ENCODE measurements around the gene ZFHX3. TPM values are rescaled to one million over a fixed set of nuclear protein-coding genes. Genes with fewer than 3 reads are reported as not detected.

ZFHX3 gene
- total RNA-seq, 2 donors from 2014 or later = 0.50 to 0.78 TPM

DNA sequence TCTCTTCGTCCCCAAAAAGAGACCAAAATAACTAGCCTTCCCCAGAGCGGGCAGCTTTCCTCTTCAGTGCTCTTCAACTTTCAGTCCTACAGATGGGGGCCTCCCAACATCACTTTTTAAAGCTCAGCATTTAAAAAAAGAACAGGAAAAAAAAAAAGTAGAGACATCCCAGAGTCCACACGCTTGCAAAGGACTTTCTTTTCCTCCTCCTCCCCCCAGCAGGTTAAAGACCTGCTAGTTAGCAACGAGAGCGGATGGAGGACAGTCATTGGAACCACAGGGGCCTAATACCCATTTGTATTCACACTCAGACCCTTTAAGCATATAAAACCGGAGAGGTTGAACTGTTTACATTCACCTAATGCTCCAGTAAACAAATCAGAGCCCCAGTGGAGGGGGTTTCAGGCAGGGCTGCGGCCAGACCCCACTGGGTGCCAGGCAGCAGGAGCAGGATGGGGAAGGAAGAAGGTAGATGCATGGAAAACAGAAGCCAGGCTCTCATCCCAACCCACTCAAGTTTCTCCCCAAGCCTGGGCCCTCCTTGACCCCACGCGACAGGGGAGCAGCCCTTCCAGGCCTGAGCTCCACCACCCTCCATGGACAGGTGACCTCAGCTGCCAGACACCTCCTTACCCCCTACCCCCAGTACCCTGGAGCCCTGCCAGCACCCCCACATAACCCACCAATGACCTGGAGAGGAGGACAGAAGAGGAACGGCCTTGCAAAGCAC is 15.2 kb downstream of the ZFHX3 start:
- DNase-seq (ENCODE audit: low spot score) = no peak
- peaks cover 19 to 20% of the 10 kb centered on the region in 2 donors for H3K27me3 Mint-ChIP-seq

GRCh38 chr16:73031984-73032383 is 15.9 kb downstream of the ZFHX3 start:
- H3K27me3 Mint-ChIP-seq = peaks cover 19 to 20% of the 10 kb centered on the region in 2 donors
- H3K9me3 Mint-ChIP-seq = no peaks in the 10 kb centered on the region
- H3K36me3 Mint-ChIP-seq = no peaks in the 10 kb centered on the region
- ATAC-seq (no peak), DNase-seq (ENCODE audit: low spot score) (no peak)
- no peak overlapping the region for H3K27ac Mint-ChIP-seq
- no peak overlapping the region for H3K4me3 Mint-ChIP-seq
- peaks cover 17 to 23% of the 10 kb centered on the region in 2 donors for H3K4me1 Mint-ChIP-seq (ENCODE audit: low read depth in 2 of 2)

More for the DNA sequence above, 15.2 kb downstream of the ZFHX3 start:
- no peak for ATAC-seq
- H3K4me3 Mint-ChIP-seq = no peak overlapping the region
- no peaks in the 10 kb centered on the region for H3K36me3 Mint-ChIP-seq
- no peaks in the 10 kb centered on the region for H3K9me3 Mint-ChIP-seq
- peaks cover 22 to 30% of the 10 kb centered on the region in 2 donors for H3K4me1 Mint-ChIP-seq (ENCODE audit: low read depth in 2 of 2)
- no peak overlapping the region for H3K27ac Mint-ChIP-seq

- Mint-ChIP-seq H3K4me3 (no peak overlapping the region), H3K36me3 (no peaks in the 10 kb centered on the region), H3K27me3 (peaks cover 19 to 20% of the 10 kb centered on the region in 2 donors), H3K4me1 (ENCODE audit: low read depth in 2 of 2) (peaks cover 17 to 19% of the 10 kb centered on the region in 2 donors), H3K9me3 (no peaks in the 10 kb centered on the region), H3K27ac (no peak overlapping the region)
- DNase-seq (ENCODE audit: low spot score) (no peak), ATAC-seq (no peak)
Observed at GRCh38 chr16:73031155-73031866, 16.6 kb downstream of the ZFHX3 start.

GRCh38 chr16:73028721-73029361 is 19.1 kb downstream of the ZFHX3 start:
- DNase-seq (ENCODE audit: low spot score) = no peak
- ATAC-seq = no peak
- no peaks in the 10 kb centered on the region for H3K36me3 Mint-ChIP-seq
- no peak overlapping the region for H3K4me3 Mint-ChIP-seq
- no peaks in the 10 kb centered on the region for H3K9me3 Mint-ChIP-seq
- H3K4me1 Mint-ChIP-seq (ENCODE audit: low read depth in 2 of 2) = peaks cover under 1 to 4% of the 10 kb centered on the region in 2 donors
- H3K27me3 Mint-ChIP-seq = peaks cover 11 to 15% of the 10 kb centered on the region in 2 donors
- H3K27ac Mint-ChIP-seq = no peak overlapping the region

GRCh38 chr16:73028263-73028662 is 19.7 kb downstream of the ZFHX3 start:
- H3K27ac Mint-ChIP-seq = no peak overlapping the region
- no peak for DNase-seq (ENCODE audit: low spot score)
- H3K27me3 Mint-ChIP-seq = peaks cover 11 to 15% of the 10 kb centered on the region in 2 donors
- peaks cover 0 to 4% of the 10 kb centered on the region in 2 donors for H3K4me1 Mint-ChIP-seq (ENCODE audit: low read depth in 2 of 2)
- H3K4me3 Mint-ChIP-seq = no peak overlapping the region
- H3K36me3 Mint-ChIP-seq = no peaks in the 10 kb centered on the region
- no peak for ATAC-seq
- H3K9me3 Mint-ChIP-seq = no peaks in the 10 kb centered on the region

DNA sequence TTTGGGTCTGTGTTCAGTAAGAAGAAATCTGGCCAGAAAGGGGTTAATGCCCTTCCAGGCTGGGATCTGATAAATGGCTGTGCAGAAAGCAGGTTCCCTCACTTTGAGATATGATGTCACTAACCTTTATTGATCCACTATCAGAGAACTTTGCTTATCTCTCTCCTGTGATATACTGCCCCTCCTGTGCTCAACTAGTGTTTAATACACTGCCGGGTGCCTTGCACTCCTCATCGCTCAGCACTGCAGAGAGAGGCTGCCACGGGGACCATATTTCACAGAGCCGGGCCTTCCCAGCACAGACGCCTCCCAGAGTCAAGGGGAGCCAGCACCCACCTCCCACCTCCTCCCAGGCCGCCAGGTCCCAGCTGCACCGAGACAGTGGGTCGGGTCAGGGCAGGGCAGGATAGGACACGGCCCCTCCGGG is 20.2 kb downstream of the ZFHX3 start:
- DNase-seq (ENCODE audit: low spot score) = no peak
- Mint-ChIP-seq H3K4me3 (no peak overlapping the region), H3K36me3 (no peaks in the 10 kb centered on the region), H3K9me3 (no peaks in the 10 kb centered on the region), H3K27ac (no peak overlapping the region), H3K27me3 (peaks cover 11 to 15% of the 10 kb centered on the region in 2 donors), H3K4me1 (ENCODE audit: low read depth in 2 of 2) (peaks cover 0 to 4% of the 10 kb centered on the region in 2 donors)
- no peak for ATAC-seq

DNA sequence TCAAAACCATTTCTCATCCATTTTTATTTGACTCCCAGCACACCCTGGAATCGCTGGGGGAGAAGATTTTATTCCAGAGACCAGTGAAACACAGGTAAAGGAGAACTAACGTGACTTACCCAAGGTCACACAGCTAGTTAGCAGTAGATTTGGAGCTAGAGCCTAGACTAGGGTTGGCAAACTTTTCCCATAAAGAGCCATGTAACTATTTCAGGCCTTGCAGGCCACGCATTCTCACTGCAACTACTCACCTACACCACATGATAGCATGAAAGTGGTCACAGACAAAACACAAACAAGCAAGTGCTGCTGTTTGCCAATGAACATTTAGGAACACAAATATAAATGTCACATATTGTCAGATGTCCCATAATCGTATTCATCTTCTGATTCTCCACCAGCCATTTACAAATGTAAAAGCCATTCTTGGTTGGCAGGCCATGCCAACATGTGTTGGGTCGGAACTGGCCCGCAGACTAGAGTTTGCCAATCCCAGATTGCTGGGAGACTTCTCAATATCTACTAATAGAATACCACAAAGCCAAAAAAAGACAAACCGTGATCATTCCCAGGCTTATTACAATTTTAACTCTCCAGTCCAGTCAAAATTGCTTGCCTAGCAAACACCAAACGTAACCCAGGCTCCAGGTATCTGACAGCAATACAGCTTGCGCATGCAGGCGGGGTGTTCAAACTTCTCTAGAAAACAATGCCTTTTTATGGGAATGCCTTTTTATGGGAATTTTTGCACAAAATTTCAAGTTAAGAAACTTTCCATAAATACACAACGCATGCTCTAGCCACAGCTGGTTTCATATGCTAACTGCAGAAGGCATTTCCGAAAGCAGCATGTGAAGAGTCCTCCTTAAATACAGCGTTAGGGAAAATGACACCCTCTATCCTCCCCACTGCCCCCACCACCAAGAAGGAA is 20.9 kb downstream of the ZFHX3 start:
- DNase-seq (ENCODE audit: low spot score) = no peak
- Mint-ChIP-seq H3K27ac (no peak overlapping the region), H3K27me3 (peaks cover 10 to 11% of the 10 kb centered on the region in 2 donors), H3K4me3 (no peak overlapping the region), H3K9me3 (no peaks in the 10 kb centered on the region), H3K4me1 (ENCODE audit: low read depth in 2 of 2) (peaks cover 0 to 4% of the 10 kb centered on the region in 2 donors), H3K36me3 (no peaks in the 10 kb centered on the region)
- no peak for ATAC-seq

GRCh38 chr16:73025856-73026210 is 22.1 kb downstream of the ZFHX3 start:
- DNase-seq (ENCODE audit: low spot score) (no peak), ATAC-seq (no peak)
- H3K27me3 Mint-ChIP-seq = peaks cover under 1 to 7% of the 10 kb centered on the region in 2 donors
- H3K9me3 Mint-ChIP-seq = no peaks in the 10 kb centered on the region
- H3K4me1 Mint-ChIP-seq (ENCODE audit: low read depth in 2 of 2) = peaks cover 0 to 4% of the 10 kb centered on the region in 2 donors
- H3K27ac Mint-ChIP-seq = no peak overlapping the region
- H3K36me3 Mint-ChIP-seq = no peaks in the 10 kb centered on the region
- no peak overlapping the region for H3K4me3 Mint-ChIP-seq

GRCh38 chr16:73025151-73025855 is 22.6 kb downstream of the ZFHX3 start:
- H3K27me3 Mint-ChIP-seq = peaks cover 0 to 6% of the 10 kb centered on the region in 2 donors
- no peak overlapping the region for H3K4me3 Mint-ChIP-seq
- H3K27ac Mint-ChIP-seq = no peak overlapping the region
- no peaks in the 10 kb centered on the region for H3K9me3 Mint-ChIP-seq
- no peaks in the 10 kb centered on the region for H3K36me3 Mint-ChIP-seq
- no peak for DNase-seq (ENCODE audit: low spot score)
- peaks cover 0 to 4% of the 10 kb centered on the region in 2 donors for H3K4me1 Mint-ChIP-seq (ENCODE audit: low read depth in 2 of 2)
- no peak for ATAC-seq

- Mint-ChIP-seq H3K9me3 (no peaks in the 10 kb centered on the region), H3K4me1 (ENCODE audit: low read depth in 2 of 2) (peaks cover 3 to 7% of the 10 kb centered on the region in 2 donors), H3K27ac (no peak overlapping the region), H3K4me3 (no peak overlapping the region), H3K27me3 (no peaks in the 10 kb centered on the region), H3K36me3 (no peaks in the 10 kb centered on the region)
- DNase-seq (ENCODE audit: low spot score) (no peak), ATAC-seq (no peak)
Observed at GRCh38 chr16:73024571-73025105, 23.3 kb downstream of the ZFHX3 start.

GRCh38 chr16:73023752-73024570 is 24.0 kb downstream of the ZFHX3 start:
- no peak overlapping the region for H3K4me3 Mint-ChIP-seq
- no peaks in the 10 kb centered on the region for H3K9me3 Mint-ChIP-seq
- DNase-seq (ENCODE audit: low spot score) (no peak), ATAC-seq (no peak)
- H3K36me3 Mint-ChIP-seq = no peaks in the 10 kb centered on the region
- no peak overlapping the region for H3K27ac Mint-ChIP-seq
- H3K27me3 Mint-ChIP-seq = no peaks in the 10 kb centered on the region
- H3K4me1 Mint-ChIP-seq (ENCODE audit: low read depth in 2 of 2) = peaks cover 4 to 8% of the 10 kb centered on the region in 2 donors

DNA sequence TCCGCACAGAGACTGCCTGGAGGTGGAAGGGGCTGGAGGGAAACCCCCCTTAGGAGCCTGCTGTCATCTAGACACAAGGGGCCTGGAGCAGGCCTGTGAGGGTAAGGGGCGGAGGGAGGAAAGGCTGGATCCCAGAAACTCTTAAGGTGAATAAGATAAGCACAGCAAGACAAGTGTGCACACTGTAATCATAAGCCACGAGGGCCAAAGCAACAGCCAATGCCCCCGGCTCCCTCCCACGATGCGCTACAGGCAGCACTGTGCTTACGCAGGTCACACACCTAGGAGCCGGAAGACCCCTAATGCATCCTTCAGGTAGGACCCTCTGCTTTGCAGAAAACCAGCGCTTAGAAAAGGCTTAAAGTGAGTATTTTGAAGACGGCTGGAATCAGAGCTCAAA is 24.6 kb downstream of the ZFHX3 start:
- no peak for ATAC-seq
- H3K4me1 Mint-ChIP-seq (ENCODE audit: low read depth in 2 of 2) = peaks cover 4 to 7% of the 10 kb centered on the region in 2 donors

More for the DNA sequence above, 24.6 kb downstream of the ZFHX3 start:
- Mint-ChIP-seq H3K4me3 (no peak overlapping the region), H3K9me3 (no peaks in the 10 kb centered on the region), H3K36me3 (no peaks in the 10 kb centered on the region), H3K27ac (no peak overlapping the region), H3K27me3 (no peaks in the 10 kb centered on the region)
- no peak for DNase-seq (ENCODE audit: low spot score)
